GM13977 (cell line): ENCODE data around the gene MAL.
"Not testable (repeated sequence)": the region's sequence is repeated elsewhere in the genome, so short reads cannot be mapped to it uniquely, and the experiment has no call there.

Experiments used
- DNase-seq: peaks from one replicate; pipeline ENCODE4 v3.0.0; 2012; ENCODE audit warnings: low spot score
- in situ Hi-C: fragments of 300-500 bp; cut with MboI; formaldehyde crosslinking; loops from one replicate; pipeline ENCODE4 v1.12.0; 2022; ENCODE audit warnings: low sequenced_read_pairs, low pct_unique_long_range_greater_than_20kb, mixed read lengths, inconsistent platforms; ENCODE audit not compliant: unreplicated experiment
- TF ChIP-seq, protein P1 (sequence below): IDR thresholded peaks from 2 replicates; pipeline ENCODE4 v1.5.1; 2012; ENCODE audit warnings: mild to moderate bottlenecking, control low read depth; ENCODE audit not compliant: insufficient read depth; ENCODE audit errors: extremely low read depth, missing control alignments

The MAL gene

GRCh38 chr2:95037384-95037839 lies 11.9 kb downstream of the MAL start:
- no peak for DNase-seq
- in situ Hi-C loops: no loop called here
- TF ChIP-seq, protein P1, sequence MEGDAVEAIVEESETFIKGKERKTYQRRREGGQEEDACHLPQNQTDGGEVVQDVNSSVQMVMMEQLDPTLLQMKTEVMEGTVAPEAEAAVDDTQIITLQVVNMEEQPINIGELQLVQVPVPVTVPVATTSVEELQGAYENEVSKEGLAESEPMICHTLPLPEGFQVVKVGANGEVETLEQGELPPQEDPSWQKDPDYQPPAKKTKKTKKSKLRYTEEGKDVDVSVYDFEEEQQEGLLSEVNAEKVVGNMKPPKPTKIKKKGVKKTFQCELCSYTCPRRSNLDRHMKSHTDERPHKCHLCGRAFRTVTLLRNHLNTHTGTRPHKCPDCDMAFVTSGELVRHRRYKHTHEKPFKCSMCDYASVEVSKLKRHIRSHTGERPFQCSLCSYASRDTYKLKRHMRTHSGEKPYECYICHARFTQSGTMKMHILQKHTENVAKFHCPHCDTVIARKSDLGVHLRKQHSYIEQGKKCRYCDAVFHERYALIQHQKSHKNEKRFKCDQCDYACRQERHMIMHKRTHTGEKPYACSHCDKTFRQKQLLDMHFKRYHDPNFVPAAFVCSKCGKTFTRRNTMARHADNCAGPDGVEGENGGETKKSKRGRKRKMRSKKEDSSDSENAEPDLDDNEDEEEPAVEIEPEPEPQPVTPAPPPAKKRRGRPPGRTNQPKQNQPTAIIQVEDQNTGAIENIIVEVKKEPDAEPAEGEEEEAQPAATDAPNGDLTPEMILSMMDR: no peak

DNA sequence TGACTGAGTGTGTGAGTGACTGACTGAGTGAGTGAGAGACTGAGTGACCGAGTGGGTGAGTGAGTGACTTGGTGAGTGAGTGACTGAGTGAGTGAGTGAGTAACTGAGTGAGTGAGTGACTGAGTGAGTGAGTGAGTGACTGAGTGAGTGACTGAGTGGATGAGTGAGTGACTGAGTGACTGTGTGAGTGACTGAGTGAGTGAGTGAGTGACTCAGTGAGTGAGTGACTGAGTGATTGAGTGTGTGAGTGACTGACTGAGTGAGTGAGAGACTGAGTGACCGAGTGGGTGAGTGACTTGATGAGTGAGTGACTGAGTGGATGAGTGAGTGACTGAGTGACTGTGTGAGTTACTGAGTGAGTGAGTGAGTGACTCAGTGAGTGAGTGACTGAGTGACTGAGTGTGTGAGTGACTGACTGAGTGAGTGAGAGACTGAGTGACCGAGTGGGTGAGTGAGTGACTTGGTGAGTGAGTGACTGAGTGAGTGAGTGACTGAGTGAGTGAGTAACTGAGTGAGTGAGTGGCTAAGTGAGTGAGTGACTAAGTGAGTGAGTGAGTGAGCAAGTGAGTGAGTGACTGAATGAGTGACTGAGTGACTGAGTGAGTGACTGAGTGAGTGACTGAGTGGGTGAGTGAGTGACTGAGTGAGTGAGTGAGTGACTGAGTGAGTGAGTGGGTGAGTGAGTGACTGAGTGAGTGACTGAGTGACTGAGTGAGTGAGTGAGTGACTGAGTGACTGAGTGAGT lies 12.5 kb downstream of the MAL start:
- in situ Hi-C loops: not testable (repeated sequence)

GRCh38 chr2:95038635-95039298 lies 13.3 kb downstream of the MAL start:
- no peak for DNase-seq
- in situ Hi-C loops: no loop called here
- TF ChIP-seq, protein P1: no peak

More for the DNA sequence above, 12.5 kb downstream of the MAL start:
- DNase-seq: not testable (repeated sequence)

DNA sequence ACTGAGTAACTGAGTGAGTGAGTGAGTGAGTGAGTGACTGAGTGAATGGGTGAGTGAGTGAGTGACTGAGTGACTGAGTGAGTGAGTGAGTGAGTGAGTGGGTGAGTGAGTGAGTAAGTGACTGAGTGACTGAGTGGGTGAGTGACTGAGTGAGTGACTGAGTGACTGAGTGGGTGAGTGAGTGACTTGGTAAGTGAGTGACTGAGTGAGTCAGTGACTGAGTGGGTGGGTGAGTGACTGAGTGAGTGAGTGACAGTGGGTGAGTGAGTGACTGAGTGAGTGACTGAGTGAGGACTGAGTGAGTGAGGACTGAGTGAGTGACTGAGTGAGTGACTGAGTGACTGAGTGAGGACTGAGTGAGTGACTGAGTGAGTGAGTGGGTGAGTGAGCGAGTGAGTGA lies 13.9 kb downstream of the MAL start:
- TF ChIP-seq, protein P1: no peak
- in situ Hi-C loops: no loop called here
- no peak for DNase-seq

DNA sequence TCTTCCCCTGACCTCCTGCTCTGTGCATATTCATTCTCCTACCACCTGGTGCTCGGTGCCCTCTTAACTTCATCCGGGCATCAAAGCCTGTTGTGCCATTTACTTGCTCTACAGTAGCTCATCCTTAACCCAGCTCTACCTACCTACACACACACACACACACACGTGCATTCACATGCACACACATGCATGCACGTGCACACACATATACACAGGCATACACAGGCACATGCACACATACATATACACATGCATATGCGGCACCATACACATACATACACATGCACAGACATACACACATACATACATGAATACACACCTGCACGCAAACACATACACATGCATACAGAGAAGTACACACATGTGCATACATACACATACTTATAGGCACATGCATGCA lies 14.5 kb downstream of the MAL start:
- in situ Hi-C loops: no loop called here

GRCh38 chr2:95040426-95040825 lies 14.9 kb downstream of the MAL start:
- TF ChIP-seq, protein P1: no peak
- DNase-seq: no peak
- in situ Hi-C loops: no loop called here

More for the DNA sequence above, 14.5 kb downstream of the MAL start:
- no peak for DNase-seq
- TF ChIP-seq, protein P1: no peak

DNA sequence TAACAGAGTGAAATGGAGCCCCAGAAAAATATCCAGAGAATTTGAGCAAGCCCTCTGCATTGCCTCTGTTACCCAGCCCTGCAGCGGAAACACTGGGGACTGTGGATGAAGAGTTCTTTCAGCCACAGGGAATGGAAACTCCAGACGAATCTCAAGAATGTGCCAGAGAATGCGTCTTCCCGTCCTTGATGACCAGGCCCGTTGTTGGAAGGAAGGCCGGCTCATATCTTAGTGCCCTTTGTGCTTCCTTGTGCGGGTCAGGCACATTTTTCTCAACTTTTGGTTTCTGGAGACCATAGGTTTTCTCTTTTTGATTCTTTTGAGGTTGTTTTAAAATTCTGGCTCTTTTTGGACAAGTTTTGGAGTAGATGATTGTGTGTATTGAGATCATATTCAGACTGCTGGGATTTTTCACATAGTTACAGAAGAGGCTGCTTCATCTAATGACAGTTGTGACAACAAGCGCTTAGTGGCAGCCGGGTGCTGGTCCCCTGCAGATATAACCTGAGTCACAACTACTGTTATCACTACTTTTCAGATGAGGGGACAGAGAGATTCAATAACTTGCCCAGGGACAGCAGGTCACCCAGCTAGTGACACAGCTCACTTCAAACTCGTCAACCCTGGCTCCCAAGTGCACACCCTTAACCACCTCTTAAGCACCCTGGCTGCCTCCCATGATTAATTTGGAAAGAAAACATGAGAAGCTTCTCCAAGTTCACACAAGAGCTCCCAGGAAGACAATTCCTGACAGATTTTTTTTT lies 15.7 kb downstream of the MAL start:
- no peak for DNase-seq
- TF ChIP-seq, protein P1: no peak
- in situ Hi-C loops: no loop called here
